Right lobe of liver (tissue), 6 donors: Measurements from ENCODE around the gene PPP2R5A. TPM values are rescaled to one million over a fixed set of nuclear protein-coding genes. Genes with fewer than 3 reads are reported as not detected.

Source experiments
- ATAC-seq, 4 donors: fragments of 200-7000 bp; cut with Tn5 transposase; one replicate each; pipeline ENCODE4 v1.9.1; 2020; ENCODE audit warnings: mild to moderate bottlenecking in 4 of 4, moderate library complexity in 4 of 4
- DNase-seq, 3 donors: peaks; one replicate each; pipeline ENCODE4 v3.0.0-alpha.2; 2020
- H3K27ac ChIP-seq, 3 donors: fragments of 200-600 bp; one replicate each; pipeline ENCODE4 v1.8.0; 2022
- H3K27me3 ChIP-seq, 2 donors: fragments of 200-600 bp; one replicate each; pipeline ENCODE4 v1.8.0; 2022
- H3K36me3 ChIP-seq, 4 donors: fragments of 200-600 bp; sonication (generic) in 1 of 4; one replicate each; pipeline versions ENCODE4 v1.5.1 to v1.8.0; 2017 to 2022; ENCODE audit warnings: control low read depth in 1 of 4
- H3K4me1 ChIP-seq, 4 donors: fragments of 200-600 bp; sonication (generic) in 1 of 4; one replicate each; pipeline versions ENCODE4 v1.5.1 to v1.8.0; 2017 to 2022; ENCODE audit warnings: control low read depth in 1 of 4
- H3K4me3 ChIP-seq, 3 donors: fragments of 200-600 bp; one replicate each; pipeline ENCODE4 v1.8.0; 2022
- H3K9me3 ChIP-seq, 4 donors: fragments of 200-600 bp; sonication (generic) in 1 of 4; one replicate each; pipeline versions ENCODE4 v1.5.1 to v1.8.0; 2017 to 2022; ENCODE audit warnings: control low read depth in 1 of 4
- CTCF ChIP-seq, 4 donors: fragments of 200-600 bp in 3 of 4; fragments of 450-650 bp in 1 of 4; IDR thresholded peaks; one replicate each; pipeline versions ENCODE4 v1.5.1 to v1.8.0; 2016 to 2022; ENCODE audit warnings: antibody characterized with exemption in 4 of 4, mild to moderate bottlenecking in 2 of 4
- POLR2A ChIP-seq: fragments of 450-650 bp; IDR thresholded peaks from one replicate; pipeline ENCODE4 v1.6.1; 2017; ENCODE audit warnings: antibody characterized with exemption, mild to moderate bottlenecking
- WGBS: methylation state at CpG from one replicate; pipeline ENCODE4 v1.1.6; 2018; ENCODE audit warnings: low coverage, low lambda C conversion rate; ENCODE audit not compliant: insufficient coverage; ENCODE audit errors: missing lambda C conversion rate; 5-methylcytosine and 5-hydroxymethylcytosine counted together
- intact Hi-C, 2 donors: fragments of 100-400 bp; cut with DNase I; formaldehyde crosslinking; loops; one replicate each; pipeline versions ENCODE4 v1.11.2 to v1.14.1; 2022
- total RNA-seq, 6 experiments: library from RNA; depleted of rRNA in 2 of 6; stranded (reverse); fragments of >200 nt in 2 of 6; fragmentation: NEBNext Ultra II Directional in 3 of 6; extraction: Animal tissue kit (Norgen Biotek cat#: 25700) in 3 of 6; gene quantifications; one replicate each; pipeline versions ENCODE4 v1.1.0 to v1.2.4, GENCODE V29; 2016 to 2023
- donor health status: DM: no; HTN: yes; CAD: no.
- donor health status: DM: no; HTN: no; CAD: no.
- donor health status: DM: no; HTN: no; CAD: no.
- donor health status: DM: no; HTN: yes; CAD: no.
- donor health status: DM: no; HTN: yes; CAD: no.

PPP2R5A gene
- total RNA-seq, 6 experiments from 2014 or later: 28.5 to 57.2 (median 33.3) TPM

- no peak for DNase-seq
- peak in 3 of 4 donors; percentile 34 to 36 (median 35) for ATAC-seq
- no peak overlapping the region for H3K4me3 ChIP-seq
- H3K4me1 ChIP-seq: peaks cover 0 to 9% (median 0%) of the 10 kb centered on the region in 4 donors
- TF ChIP-seq CTCF (IDR thresholded peaks at IDR 0.05) (no peak), POLR2A (no peak)
- no peaks in the 10 kb centered on the region for H3K27me3 ChIP-seq
- H3K9me3 ChIP-seq: no peaks in the 10 kb centered on the region
- 54% methylated on average over 4 of the region's 4 CpGs for WGBS
- intact Hi-C loops: no loop called here
- H3K27ac ChIP-seq: no peak overlapping the region
- H3K36me3 ChIP-seq: peaks cover 0 to 8% (median 1%) of the 10 kb centered on the region in 4 donors
These were observed 43.0 kb downstream of the PPP2R5A start for GRCh38 chr1:212328248-212328647.

GRCh38 chr1:212329105-212329504 lies 43.9 kb downstream of the PPP2R5A start:
- intact Hi-C loops: no loop called here
- Histone ChIP-seq H3K27me3 (no peaks in the 10 kb centered on the region), H3K36me3 (peaks cover 0 to 11% (median 4%) of the 10 kb centered on the region in 4 donors), H3K27ac (no peak overlapping the region), H3K4me3 (no peak overlapping the region), H3K4me1 (peaks cover 0 to 9% (median 0%) of the 10 kb centered on the region in 4 donors), H3K9me3 (no peaks in the 10 kb centered on the region)
- DNase-seq (no peak), ATAC-seq (no peak)
- 83% methylated on average over 2 of the region's 2 CpGs for WGBS
- TF ChIP-seq POLR2A: no peak
- no peak for TF ChIP-seq CTCF (IDR thresholded peaks at IDR 0.05)

- no peak overlapping the region for H3K27ac ChIP-seq
- DNase-seq: no peak
- H3K27me3 ChIP-seq: no peaks in the 10 kb centered on the region
- H3K4me3 ChIP-seq: no peak overlapping the region
- peaks cover 0 to 35% (median 6%) of the 10 kb centered on the region in 4 donors for H3K36me3 ChIP-seq
- no peaks in the 10 kb centered on the region for H3K9me3 ChIP-seq
- no peaks in the 10 kb centered on the region for H3K4me1 ChIP-seq
- TF ChIP-seq CTCF (IDR thresholded peaks at IDR 0.05) (no peak), POLR2A (no peak)
- intact Hi-C loops: no loop called here
- 54% methylated on average over 1 of the region's 1 CpG for WGBS
- ATAC-seq: peak in 3 of 4 donors; percentile 59 to 73 (median 59)
These were observed 55.9 kb downstream of the PPP2R5A start for GRCh38 chr1:212341090-212341489.

GRCh38 chr1:212344905-212345304 lies 59.7 kb downstream of the PPP2R5A start:
- H3K4me1 ChIP-seq: no peaks in the 10 kb centered on the region
- no peak for TF ChIP-seq CTCF (IDR thresholded peaks at IDR 0.05)
- no peak for TF ChIP-seq POLR2A
- no peaks in the 10 kb centered on the region for H3K27me3 ChIP-seq
- intact Hi-C loops: no loop called here
- 88% methylated on average over 4 of the region's 4 CpGs for WGBS
- ATAC-seq (no peak), DNase-seq (no peak)
- no peaks in the 10 kb centered on the region for H3K9me3 ChIP-seq
- H3K27ac ChIP-seq: no peak overlapping the region
- H3K36me3 ChIP-seq: peaks cover 0 to 45% (median 21%) of the 10 kb centered on the region in 4 donors
- H3K4me3 ChIP-seq: no peak overlapping the region

GRCh38 chr1:212346601-212347000 lies 61.4 kb downstream of the PPP2R5A start:
- ATAC-seq (peak in 1 of 4 donors; percentile 35), DNase-seq (no peak)
- no peaks in the 10 kb centered on the region for H3K9me3 ChIP-seq
- no peaks in the 10 kb centered on the region for H3K4me1 ChIP-seq
- H3K36me3 ChIP-seq: peaks cover 0 to 53% (median 20%) of the 10 kb centered on the region in 4 donors
- H3K27me3 ChIP-seq: no peaks in the 10 kb centered on the region
- TF ChIP-seq POLR2A (no peak), CTCF (IDR thresholded peaks at IDR 0.05) (no peak)
- no peak overlapping the region for H3K4me3 ChIP-seq
- WGBS: 82% methylated on average over 1 of the region's 1 CpG
- no peak overlapping the region for H3K27ac ChIP-seq
- intact Hi-C loops: no loop called here
